MM.1S (cell line): ENCODE data around the gene ETV3L.

ENCODE experiments used
- DNase-seq: peaks from one replicate; pipeline ENCODE4 v3.0.0-alpha.2; 2015
- H2AFZ ChIP-seq: fragments of 300-600 bp; sonication (generic); 2 replicates; pipeline ENCODE4 v1.6.0; 2016; ENCODE audit warnings: antibody characterized with exemption, low read length
- H3F3A ChIP-seq: fragments of 300-600 bp; sonication (generic); 2 replicates; pipeline ENCODE4 v1.6.1; 2016; ENCODE audit warnings: mild to moderate bottlenecking, antibody characterized with exemption, low read length, moderate library complexity, mixed read lengths; ENCODE audit not compliant: insufficient read depth
- H3K27ac ChIP-seq: fragments of 300-600 bp; sonication (generic); 2 replicates; pipeline ENCODE4 v1.5.1; 2016; ENCODE audit warnings: mild to moderate bottlenecking, low read length
- H3K27me3 ChIP-seq: fragments of 300-600 bp; sonication (generic); replicated peaks from 2 replicates; pipeline ENCODE4 v1.6.0; 2016; ENCODE audit warnings: low read length; ENCODE audit not compliant: insufficient read depth
- H3K36me3 ChIP-seq: fragments of 300-600 bp; sonication (generic); replicated peaks from 2 replicates; pipeline ENCODE4 v1.6.1; 2016; ENCODE audit warnings: mild to moderate bottlenecking, low read length, mixed read lengths; ENCODE audit not compliant: insufficient read depth
- H3K4me1 ChIP-seq: fragments of 300-600 bp; sonication (generic); 2 replicates; pipeline ENCODE4 v1.6.1; 2016; ENCODE audit warnings: low read length, mixed read lengths
- H3K4me2 ChIP-seq: fragments of 300-600 bp; sonication (generic); 2 replicates; pipeline ENCODE4 v1.6.0; 2016; ENCODE audit warnings: low read depth, low read length
- H3K4me3 ChIP-seq: fragments of 300-600 bp; sonication (generic); 2 replicates; pipeline ENCODE4 v1.5.1; 2016; ENCODE audit warnings: low read length, mixed read lengths
- H3K79me2 ChIP-seq: fragments of 300-600 bp; sonication (generic); 2 replicates; pipeline ENCODE4 v1.6.1; 2016; ENCODE audit warnings: mixed run types, low read length, mixed read lengths
- H3K9ac ChIP-seq: fragments of 300-600 bp; sonication (generic); 2 replicates; pipeline ENCODE4 v1.6.1; 2016; ENCODE audit warnings: low read length, mixed read lengths
- H3K9me2 ChIP-seq: fragments of 300-600 bp; sonication (generic); replicated peaks from 2 replicates; pipeline ENCODE4 v1.6.1; 2016; ENCODE audit warnings: mild to moderate bottlenecking, low read length, mixed read lengths; ENCODE audit not compliant: insufficient read depth
- H3K9me3 ChIP-seq: fragments of 300-600 bp; sonication (generic); replicated peaks from 2 replicates; pipeline ENCODE4 v1.6.1; 2016; ENCODE audit warnings: mild to moderate bottlenecking, low read length, mixed read lengths; ENCODE audit not compliant: insufficient read depth
- H4K20me1 ChIP-seq: fragments of 300-600 bp; sonication (generic); 2 replicates; pipeline ENCODE4 v1.6.1; 2016; ENCODE audit warnings: mild to moderate bottlenecking, low read length, moderate library complexity, mixed read lengths; ENCODE audit not compliant: insufficient read depth
- EZH2 ChIP-seq: fragments of 300-600 bp; sonication (generic); optimal IDR thresholded peaks from 2 replicates; pipeline ENCODE3; 2017; ENCODE audit warnings: low read depth, mild to moderate bottlenecking, antibody characterized with exemption, low read length, mixed read lengths
- EZH2phosphoT487 ChIP-seq: fragments of 300-600 bp; sonication (generic); IDR thresholded peaks from 2 replicates; pipeline ENCODE4 v1.6.1; 2018; ENCODE audit warnings: antibody characterized with exemption, low read length
- TF ChIP-seq, protein P1 (sequence below): fragments of 300-600 bp; sonication (generic); IDR thresholded peaks from 2 replicates; pipeline ENCODE4 v1.5.1; 2016; ENCODE audit warnings: antibody characterized with exemption, low read length, mixed read lengths

Gene ETV3L

DNA sequence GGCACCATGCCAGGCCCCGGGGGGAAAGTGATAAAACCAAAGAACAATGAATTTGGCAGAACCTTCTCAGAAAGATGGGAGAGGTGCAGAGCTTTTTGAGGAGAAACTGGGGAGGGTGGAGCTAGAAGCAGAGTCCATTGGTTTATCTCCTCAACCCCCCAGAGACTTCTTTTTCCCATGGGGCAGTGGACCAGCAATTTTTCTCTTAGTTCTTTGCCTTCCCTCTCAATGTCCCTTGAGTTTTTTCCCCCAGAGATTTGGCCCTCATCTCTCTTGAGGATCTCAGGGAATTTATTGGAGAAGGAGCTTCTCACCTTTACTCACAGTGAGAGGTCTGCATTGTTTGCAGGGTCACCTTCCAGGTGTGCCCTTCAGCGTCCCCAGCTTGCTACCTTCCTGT, 48.8 kb downstream of the ETV3L start:
- Histone ChIP-seq H3K27me3 (no peaks in the 10 kb centered on the region), H3K27ac (no peak overlapping the region), H3K4me2 (no peak overlapping the region), H3K9ac (no peak overlapping the region), H3F3A (peaks cover 6% of the 10 kb centered on the region; the same call in 1 of the 2 replicates), H3K4me1 (peaks cover 3% of the 10 kb centered on the region; the same call in 1 of the 2 replicates), H3K9me2 (no peaks in the 10 kb centered on the region), H2AFZ (no peak overlapping the region), H3K79me2 (no peaks in the 10 kb centered on the region), H3K36me3 (no peaks in the 10 kb centered on the region), H3K4me3 (no peak overlapping the region), H4K20me1 (no peaks in the 10 kb centered on the region), H3K9me3 (no peaks in the 10 kb centered on the region)
- no peak for TF ChIP-seq EZH2phosphoT487
- TF ChIP-seq EZH2, result no peak
- TF ChIP-seq, protein P1, sequence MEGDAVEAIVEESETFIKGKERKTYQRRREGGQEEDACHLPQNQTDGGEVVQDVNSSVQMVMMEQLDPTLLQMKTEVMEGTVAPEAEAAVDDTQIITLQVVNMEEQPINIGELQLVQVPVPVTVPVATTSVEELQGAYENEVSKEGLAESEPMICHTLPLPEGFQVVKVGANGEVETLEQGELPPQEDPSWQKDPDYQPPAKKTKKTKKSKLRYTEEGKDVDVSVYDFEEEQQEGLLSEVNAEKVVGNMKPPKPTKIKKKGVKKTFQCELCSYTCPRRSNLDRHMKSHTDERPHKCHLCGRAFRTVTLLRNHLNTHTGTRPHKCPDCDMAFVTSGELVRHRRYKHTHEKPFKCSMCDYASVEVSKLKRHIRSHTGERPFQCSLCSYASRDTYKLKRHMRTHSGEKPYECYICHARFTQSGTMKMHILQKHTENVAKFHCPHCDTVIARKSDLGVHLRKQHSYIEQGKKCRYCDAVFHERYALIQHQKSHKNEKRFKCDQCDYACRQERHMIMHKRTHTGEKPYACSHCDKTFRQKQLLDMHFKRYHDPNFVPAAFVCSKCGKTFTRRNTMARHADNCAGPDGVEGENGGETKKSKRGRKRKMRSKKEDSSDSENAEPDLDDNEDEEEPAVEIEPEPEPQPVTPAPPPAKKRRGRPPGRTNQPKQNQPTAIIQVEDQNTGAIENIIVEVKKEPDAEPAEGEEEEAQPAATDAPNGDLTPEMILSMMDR, result no peak
- DNase-seq, result no peak

DNA sequence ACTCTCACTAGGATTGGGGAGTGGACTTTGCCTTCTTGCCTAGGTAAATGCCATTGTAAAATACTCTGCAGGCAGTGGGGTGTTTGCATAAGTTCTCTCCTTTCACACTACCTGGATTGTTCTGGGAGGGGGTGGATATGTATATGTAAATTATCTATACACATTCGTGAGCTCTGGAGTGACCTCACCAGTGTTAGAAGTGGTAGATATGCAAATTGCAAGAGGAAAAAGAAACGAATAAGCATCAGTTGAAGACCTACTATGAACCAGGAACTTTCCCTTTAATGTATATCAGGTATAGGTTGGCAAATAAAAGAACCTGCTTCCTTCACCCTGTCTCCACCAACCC, 52.6 kb downstream of the ETV3L start:
- no peaks in the 10 kb centered on the region for H3K27me3 ChIP-seq
- peaks cover 14% of the 10 kb centered on the region for H3F3A ChIP-seq
- H3K79me2 ChIP-seq, result peaks cover 24% of the 10 kb centered on the region
- H3K36me3 ChIP-seq, result no peaks in the 10 kb centered on the region
- DNase-seq, result peak; percentile 31
- no peaks in the 10 kb centered on the region for H4K20me1 ChIP-seq
- peaks cover 21% of the 10 kb centered on the region for H3K4me1 ChIP-seq
- no peaks in the 10 kb centered on the region for H3K9me3 ChIP-seq
- TF ChIP-seq, protein P1, result no peak
- TF ChIP-seq EZH2phosphoT487, result no peak
- no peak for TF ChIP-seq EZH2
- H3K9ac ChIP-seq, result no peak overlapping the region
- no peak overlapping the region for H2AFZ ChIP-seq
- H3K9me2 ChIP-seq, result no peaks in the 10 kb centered on the region
- no peak overlapping the region for H3K27ac ChIP-seq
- H3K4me2 ChIP-seq, result no peak overlapping the region
- no peak overlapping the region for H3K4me3 ChIP-seq

DNA sequence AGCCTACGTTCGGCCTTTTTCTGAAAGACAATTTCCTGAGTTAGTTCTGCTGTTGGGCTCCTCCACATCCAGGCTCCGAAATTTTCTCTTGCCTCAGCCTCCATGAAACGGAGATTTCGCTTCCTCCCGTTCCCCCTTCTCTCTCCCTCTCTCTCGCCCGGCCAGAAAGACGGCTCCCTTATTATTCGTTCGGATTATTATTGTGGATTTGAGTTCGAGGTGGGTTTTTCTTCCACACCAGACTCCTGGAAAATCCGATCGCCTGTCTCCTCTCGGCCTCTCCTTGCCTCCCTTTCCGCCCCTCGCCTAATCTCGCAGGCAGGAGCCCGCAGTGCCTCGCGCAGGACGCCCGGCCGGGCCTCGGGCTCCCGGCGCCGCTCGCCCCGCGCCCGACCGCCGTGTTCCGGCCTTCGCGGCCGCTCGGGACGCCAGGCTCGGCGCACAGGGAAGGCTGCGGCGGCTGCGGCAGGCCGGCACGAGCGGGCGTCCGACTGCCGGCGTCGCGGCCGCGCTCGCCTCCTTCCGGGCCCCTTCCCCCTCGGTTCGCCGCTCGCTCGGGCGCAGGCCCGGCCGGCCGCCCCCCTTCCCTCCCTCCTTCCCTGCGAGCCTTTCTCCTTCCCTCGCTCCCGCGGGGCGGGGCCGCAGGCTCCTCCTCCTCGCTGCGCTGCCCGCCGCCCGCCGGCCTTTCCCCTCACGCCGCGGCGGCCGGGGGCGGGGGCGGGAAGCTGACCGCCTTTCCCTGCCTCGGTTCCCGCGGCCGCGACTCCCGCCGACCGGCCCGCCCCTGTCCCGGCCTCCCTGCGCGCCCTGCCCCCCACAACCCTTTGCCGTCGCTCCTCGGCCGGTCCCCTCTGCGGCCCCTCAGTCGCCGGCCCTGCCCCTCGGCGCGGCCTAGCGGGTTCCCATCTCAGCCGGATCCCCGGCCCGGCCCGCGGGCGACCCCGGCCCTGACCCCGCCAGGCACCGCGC, 54.1 kb downstream of the ETV3L start, which contains the start of gene ARHGEF11:
ARHGEF11 (minus strand) TSS at position 493 of the 969 bp plus-strand sequence. CDS start 1,412 bp downstream, outside the sequence.
- Histone ChIP-seq H3K27ac (peak within 1 kb of the TSS; percentile 28; the same call in 1 of the 2 replicates), H3K9me2 (no peaks in the 10 kb centered on the region), H3K27me3 (no peaks in the 10 kb centered on the region), H2AFZ (peak within 1 kb of the TSS; percentile 91), H3K4me2 (peak within 1 kb of the TSS; percentile 86), H3K4me3 (peak within 1 kb of the TSS; percentile 82), H3K9me3 (no peaks in the 10 kb centered on the region), H4K20me1 (no peaks in the 10 kb centered on the region), H3K4me1 (peaks cover 29% of the 10 kb centered on the region), H3K79me2 (peaks cover 24% of the 10 kb centered on the region), H3K9ac (peak within 1 kb of the TSS; percentile 71), H3F3A (peaks cover 14% of the 10 kb centered on the region), H3K36me3 (no peaks in the 10 kb centered on the region)
- peak; percentile 87 for DNase-seq
- TF ChIP-seq EZH2phosphoT487, result no peak
- no peak for TF ChIP-seq EZH2
- TF ChIP-seq, protein P1, result no peak
